Left lobe of liver (tissue), 2 donors: ENCODE measurements around the gene MAB21L2. TPM values are rescaled to one million over a fixed set of nuclear protein-coding genes. Genes with fewer than 3 reads are reported as not detected.

Experiments
- ATAC-seq: fragments of 200-7000 bp; cut with Tn5 transposase; one replicate; pipeline ENCODE4 v1.9.1; 2020; ENCODE audit warnings: mild to moderate bottlenecking, moderate library complexity
- DNase-seq: peaks from one replicate; pipeline ENCODE4 v3.0.0-alpha.2; 2020; ENCODE audit warnings: low spot score
- total RNA-seq: library from RNA; stranded (reverse); gene quantifications from one replicate; pipeline ENCODE4 v1.2.1, GENCODE V29; 2021
- donor health status: DM: no; HTN: no; CAD: no; lungs with moderate emphysema.
- donor health status: DM: no; HTN: yes; CAD: no.

Gene MAB21L2
- total RNA-seq, 1 donor from 2014 or later: 0.48 TPM

- ATAC-seq (no peak), DNase-seq (no peak)
Measured at GRCh38 chr4:150599547-150599946, 17.6 kb downstream of the MAB21L2 start.

DNA sequence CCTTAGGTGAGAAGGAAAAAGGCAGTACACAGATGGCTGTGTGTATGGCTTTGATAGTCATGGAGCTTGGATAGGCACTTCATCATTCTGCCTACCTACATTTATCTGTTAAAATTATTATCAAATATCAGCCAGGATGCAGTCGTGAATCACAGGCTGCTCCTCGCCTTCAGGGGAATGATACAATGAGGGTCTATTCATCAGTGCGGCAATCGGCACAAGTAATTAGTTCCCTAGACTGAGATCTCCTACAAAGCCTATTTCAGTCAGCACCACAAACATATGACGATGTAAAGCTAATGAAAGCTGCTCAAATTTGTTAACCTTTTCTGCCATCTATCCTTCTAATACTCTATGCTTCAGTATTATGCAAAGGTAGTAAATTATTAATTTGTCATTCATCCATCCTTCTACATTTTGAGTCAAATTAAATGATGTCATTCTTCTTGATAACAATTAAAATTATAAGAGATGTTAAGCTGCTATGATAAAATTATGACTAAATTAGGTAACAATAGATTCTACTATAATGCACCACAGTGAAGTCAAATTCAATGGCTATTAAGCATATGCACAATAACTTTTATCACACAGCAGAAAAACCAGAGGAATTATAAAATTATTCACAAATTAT is 19.0 kb downstream of the MAB21L2 start:
- ATAC-seq: no peak
- DNase-seq: no peak

- no peak for ATAC-seq
- DNase-seq: no peak
Measured at GRCh38 chr4:150609131-150609530, 27.2 kb downstream of the MAB21L2 start.

GRCh38 chr4:150619042-150619441 is 37.1 kb downstream of the MAB21L2 start:
- DNase-seq: no peak

DNA sequence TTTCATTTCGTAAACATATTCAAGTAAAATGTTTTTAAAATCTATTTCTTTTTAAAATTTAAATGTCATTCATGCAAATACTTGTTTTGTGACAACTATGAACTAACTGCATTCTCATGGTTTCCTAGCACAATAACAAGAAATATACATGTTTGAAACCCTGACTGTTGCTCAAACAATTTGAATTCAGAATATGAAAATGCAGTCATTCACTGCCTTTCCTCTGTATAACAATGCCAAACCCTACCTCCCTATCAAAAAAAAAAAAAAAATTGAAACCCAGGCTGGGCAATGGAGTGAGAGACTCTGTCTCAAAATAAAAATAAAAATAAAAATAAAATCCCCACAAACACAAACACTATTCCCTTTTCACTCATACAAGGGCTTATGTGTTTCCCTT is 42.1 kb downstream of the MAB21L2 start:
- no peak for ATAC-seq
- DNase-seq: no peak

More at GRCh38 chr4:150619042-150619441, 37.1 kb downstream of the MAB21L2 start:
- ATAC-seq: no peak

- DNase-seq (no peak), ATAC-seq (no peak)
Measured at GRCh38 chr4:150625033-150625432, 43.1 kb downstream of the MAB21L2 start.

GRCh38 chr4:150628073-150628472 is 46.1 kb downstream of the MAB21L2 start:
- no peak for DNase-seq
- no peak for ATAC-seq

DNA sequence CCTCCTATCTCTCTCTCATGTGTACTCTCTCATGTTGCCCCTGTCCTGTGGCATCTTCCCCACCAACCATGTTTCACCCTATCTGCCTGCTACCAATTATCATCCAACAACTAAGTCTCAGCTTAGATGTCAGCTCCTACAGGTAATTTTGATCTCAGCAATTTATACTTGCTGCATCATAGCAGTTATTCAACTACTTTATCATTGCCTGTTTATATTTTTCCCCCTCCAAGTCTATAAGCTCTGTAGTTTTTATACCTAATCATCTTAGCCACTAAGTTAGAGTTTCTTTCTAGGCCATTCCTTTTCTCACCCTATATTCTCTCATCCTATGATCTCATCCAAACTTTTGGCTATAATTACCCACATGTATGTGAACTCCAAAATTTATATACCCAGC is 50.7 kb downstream of the MAB21L2 start:
- ATAC-seq: no peak
- no peak for DNase-seq
